GM12873 (cell line): ENCODE results near the gene FGD4.

Experiments
- TF ChIP-seq, protein P1 (sequence below): IDR thresholded peaks from 2 replicates; pipeline ENCODE4 v1.5.1; 2012; ENCODE audit warnings: low read depth, mild to moderate bottlenecking, moderate library complexity, low read length, control low read depth; ENCODE audit not compliant: insufficient read depth; ENCODE audit errors: missing control alignments

Gene FGD4

DNA sequence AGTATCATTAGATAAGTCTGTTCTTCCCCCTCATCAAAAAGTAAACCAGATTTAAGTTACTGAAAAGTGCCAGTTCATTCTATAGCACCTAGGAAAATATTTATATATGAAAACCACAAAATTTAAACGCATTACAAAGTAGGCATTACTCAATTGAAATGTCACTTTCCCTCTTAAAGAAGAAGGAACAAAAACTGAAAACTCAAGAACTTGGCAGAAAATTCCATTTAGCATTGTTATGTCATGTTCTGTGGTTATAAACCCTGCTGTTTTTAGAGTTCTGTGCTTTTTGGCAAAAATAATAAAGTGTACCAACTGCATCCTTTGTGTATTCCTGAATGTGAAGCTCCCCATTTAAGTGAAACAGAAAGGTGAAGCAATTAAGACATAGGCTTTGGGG is 3.6 kb downstream of the FGD4 start:
- TF ChIP-seq, protein P1, sequence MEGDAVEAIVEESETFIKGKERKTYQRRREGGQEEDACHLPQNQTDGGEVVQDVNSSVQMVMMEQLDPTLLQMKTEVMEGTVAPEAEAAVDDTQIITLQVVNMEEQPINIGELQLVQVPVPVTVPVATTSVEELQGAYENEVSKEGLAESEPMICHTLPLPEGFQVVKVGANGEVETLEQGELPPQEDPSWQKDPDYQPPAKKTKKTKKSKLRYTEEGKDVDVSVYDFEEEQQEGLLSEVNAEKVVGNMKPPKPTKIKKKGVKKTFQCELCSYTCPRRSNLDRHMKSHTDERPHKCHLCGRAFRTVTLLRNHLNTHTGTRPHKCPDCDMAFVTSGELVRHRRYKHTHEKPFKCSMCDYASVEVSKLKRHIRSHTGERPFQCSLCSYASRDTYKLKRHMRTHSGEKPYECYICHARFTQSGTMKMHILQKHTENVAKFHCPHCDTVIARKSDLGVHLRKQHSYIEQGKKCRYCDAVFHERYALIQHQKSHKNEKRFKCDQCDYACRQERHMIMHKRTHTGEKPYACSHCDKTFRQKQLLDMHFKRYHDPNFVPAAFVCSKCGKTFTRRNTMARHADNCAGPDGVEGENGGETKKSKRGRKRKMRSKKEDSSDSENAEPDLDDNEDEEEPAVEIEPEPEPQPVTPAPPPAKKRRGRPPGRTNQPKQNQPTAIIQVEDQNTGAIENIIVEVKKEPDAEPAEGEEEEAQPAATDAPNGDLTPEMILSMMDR, result no peak

DNA sequence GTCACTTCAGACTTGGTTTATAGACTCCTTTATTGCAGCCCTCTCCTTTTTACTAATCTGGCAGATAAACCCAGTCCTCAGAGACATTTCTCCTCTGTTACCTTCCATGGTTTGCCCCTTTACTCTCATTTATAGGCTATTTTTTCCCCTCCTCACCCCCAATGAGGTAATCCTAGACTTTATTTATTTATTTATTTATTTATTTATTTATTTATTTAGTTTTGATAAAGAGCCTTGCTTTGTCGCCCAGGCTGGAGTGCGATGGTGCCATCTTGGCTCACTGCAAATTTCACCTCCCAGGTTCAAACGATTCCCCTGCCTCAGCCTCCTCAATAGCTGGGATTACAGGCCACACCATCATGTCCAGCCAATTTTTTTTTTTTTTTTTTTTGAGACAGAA is 8.4 kb downstream of the FGD4 start:
- TF ChIP-seq, protein P1, result no peak

DNA sequence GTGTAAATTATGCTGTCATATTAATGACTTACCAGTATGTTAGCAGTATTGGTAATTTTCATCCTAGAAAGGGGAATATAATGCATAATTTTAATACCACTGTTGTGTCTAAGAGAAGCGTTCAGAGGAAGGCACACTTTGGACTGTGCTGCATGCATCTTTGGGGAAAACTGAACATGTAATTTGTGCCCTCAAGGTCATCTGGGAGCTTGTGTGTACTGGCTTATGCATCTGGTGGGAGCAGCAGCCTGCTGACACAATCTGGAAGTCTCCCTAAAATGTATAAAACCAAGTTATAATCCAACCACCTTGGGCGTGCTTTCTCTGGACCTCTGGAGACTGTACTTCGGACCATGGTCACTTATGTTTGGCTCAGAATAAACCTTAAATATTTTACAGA is 14.1 kb downstream of the FGD4 start:
- TF ChIP-seq, protein P1, result no peak

DNA sequence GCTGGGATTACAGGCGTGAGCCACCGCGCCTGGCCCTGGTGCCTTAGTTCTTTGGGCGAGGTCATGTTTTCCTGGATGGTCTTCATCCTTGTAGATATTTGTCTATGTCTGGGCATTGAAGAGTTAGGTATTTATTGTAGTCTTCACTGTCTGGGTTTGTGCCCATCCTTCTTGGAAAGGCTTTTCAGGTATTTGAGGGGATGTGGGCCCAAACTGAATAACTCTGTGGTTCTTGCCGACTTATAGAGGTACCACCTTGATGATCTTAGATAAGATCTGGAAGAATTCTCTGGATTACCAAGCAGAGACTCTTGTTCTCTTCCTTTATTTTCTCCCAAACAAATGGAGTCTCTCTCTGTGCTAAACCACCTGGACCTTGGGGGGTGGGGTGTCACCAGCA is 18.9 kb downstream of the FGD4 start:
- TF ChIP-seq, protein P1, result no peak

DNA sequence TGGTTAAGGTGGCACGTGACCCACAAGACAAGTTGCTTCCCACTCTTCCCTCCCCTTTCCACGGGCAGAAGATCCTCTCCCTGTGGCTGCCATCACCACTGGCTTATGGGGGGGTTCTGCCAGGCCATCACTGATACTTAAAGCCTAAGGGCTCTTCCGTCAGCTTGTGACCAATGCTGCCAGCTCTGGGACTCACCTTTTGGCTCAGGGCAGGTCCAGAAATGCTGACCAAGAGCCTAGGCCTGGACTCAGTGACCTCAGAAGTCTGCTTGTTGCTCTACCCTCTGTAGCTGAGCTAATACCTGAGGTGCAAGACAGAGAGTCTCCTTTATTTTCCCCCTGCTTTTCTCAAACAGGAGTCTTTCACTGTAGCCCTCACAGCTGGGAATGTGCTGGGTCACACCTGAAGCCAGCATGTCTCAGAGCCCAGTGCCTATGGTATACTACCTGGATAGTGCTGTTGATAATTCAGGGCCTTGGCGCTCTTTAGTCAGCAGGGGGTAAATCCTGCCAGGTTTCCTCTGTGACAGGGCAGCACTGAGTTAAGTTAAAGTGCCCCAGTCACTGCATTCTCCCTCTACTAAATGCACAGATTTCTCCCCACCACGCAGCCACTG is 19.7 kb downstream of the FGD4 start:
- TF ChIP-seq, protein P1, result no peak

DNA sequence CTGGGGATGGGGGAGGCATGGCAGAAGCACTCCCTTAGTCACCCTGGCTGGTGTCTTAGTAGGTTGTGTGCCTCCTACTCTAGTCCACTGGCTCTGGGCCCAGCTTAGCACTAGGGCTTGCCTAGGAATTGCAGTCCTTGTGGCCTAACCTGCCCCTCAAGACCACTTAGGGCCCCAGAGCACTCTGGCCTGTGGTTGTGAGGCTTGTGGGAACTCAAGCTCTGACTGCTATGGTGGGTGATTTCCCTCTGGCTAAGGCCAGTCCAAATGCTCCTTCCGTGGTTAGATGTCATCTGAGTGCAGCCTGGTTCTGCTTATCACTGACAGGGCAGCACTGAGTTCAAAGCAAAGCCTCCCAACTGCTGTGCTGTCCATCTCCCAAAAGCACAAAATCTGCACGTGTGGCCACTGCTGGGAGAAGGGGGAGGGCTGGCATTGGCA is 20.2 kb downstream of the FGD4 start:
- TF ChIP-seq, protein P1, result no peak

DNA sequence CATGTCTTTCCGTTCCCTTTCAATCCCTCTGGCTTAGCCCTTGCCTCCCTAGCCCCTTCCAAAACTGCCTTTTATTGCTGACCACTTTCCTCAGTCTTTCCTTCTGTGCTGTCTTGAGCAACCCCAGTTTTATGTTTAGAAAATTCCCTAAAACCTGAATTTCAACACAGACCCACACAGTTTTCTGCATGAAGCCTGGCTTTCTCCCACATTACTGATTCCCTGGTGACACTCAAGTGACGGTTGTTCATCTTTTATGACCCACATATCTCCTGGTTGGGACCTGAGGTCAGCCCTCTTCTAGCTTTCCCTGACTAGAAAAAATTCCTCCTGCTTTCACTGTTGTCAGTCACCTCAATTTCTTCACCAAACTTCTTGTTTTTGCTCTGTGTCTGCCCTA is 21.0 kb downstream of the FGD4 start:
- TF ChIP-seq, protein P1, result no peak

DNA sequence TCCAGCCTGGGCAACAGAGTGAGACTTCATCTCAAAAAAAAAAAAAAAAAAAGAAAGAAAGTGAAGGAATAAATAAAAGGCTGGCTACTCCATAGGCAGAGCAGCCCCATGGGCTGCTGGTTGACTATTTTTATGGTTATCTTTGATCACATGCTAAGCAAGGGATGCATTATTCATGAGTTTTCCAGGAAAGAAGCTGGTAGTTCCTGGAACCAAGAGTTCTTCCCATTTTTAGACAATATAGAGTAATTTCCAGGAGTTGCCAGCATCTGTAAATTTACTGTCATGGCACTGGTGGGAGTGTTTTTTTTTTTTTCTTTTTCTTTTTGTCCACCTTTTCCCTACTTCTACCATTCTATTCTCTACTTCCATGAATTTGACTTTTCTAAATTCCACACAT is 24.2 kb downstream of the FGD4 start:
- TF ChIP-seq, protein P1, result no peak
